ENCODE results near the gene NRXN3. TPM values are rescaled to one million over a fixed set of nuclear protein-coding genes. Genes with fewer than 3 reads are reported as not detected.

Gene NRXN3
- total RNA-seq, 4 donors from 2014 or later = 4.1 to 11.9 (median 5.8) TPM

DNA sequence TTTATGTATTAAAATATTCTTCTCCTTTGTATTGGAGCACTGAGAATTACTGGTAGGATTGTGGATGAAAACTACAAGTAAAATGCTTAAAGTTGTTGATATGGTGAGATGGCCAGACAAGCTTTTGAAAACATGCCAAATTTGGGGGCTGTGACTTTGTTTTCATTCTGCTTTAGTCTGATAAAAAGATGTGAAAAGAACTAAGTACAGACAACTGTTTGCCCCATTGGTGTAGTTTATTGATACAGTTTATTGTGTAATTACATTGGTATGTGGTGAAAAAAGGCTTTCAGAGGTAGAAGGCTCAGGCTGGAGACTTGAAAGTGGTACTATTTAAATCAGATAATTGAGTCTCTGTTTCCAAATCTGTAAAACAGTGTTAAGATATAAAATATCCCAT, 1294.3 kb downstream of the NRXN3 start:
- in situ Hi-C loops (cut with MboI; ENCODE audit: low pct_ligation_motif_present in 1 of 4, low pct_unique_long_range_greater_than_20kb in 1 of 4, low sequenced_read_pairs in 3 of 4) (no loop called here), intact Hi-C loops (cut with DNase I; ENCODE audit: low total_unique reads) (no loop called here)
- Histone ChIP-seq H3K27ac (no peak overlapping the region), H3K4me1 (peaks cover 0 to 9% (median 0%) of the 10 kb centered on the region in 4 donors), H3K27me3 (no peaks in the 10 kb centered on the region), H3K4me3 (no peak overlapping the region), H3K9me3 (no peaks in the 10 kb centered on the region), H3K36me3 (no peaks in the 10 kb centered on the region)
- DNase-seq = no peak
- TF ChIP-seq POLR2A (IDR thresholded peaks at IDR 0.05) (no peak), CTCF (IDR thresholded peaks at IDR 0.05) (no peak), EP300 (IDR thresholded peaks at IDR 0.05; ENCODE audit: low read depth) (no peak), POLR2AphosphoS5 (IDR thresholded peaks at IDR 0.05) (no peak)

- H3K27me3 ChIP-seq = no peaks in the 10 kb centered on the region
- intact Hi-C loops (cut with DNase I; ENCODE audit: low total_unique reads) (no loop called here), in situ Hi-C loops (cut with MboI; ENCODE audit: low pct_ligation_motif_present in 1 of 4, low pct_unique_long_range_greater_than_20kb in 1 of 4, low sequenced_read_pairs in 3 of 4) (no loop called here)
- no peaks in the 10 kb centered on the region for H3K9me3 ChIP-seq
- TF ChIP-seq EP300 (IDR thresholded peaks at IDR 0.05; ENCODE audit: low read depth) (no peak), CTCF (IDR thresholded peaks at IDR 0.05) (no peak), POLR2A (IDR thresholded peaks at IDR 0.05) (no peak), POLR2AphosphoS5 (IDR thresholded peaks at IDR 0.05) (no peak)
- WGBS, 2 donors (ENCODE audit: low coverage in 1 of 2) = 89 to 94% methylated on average over 3 of the region's 3 CpGs
- no peak overlapping the region for H3K27ac ChIP-seq
- no peak overlapping the region for H3K4me3 ChIP-seq
- H3K36me3 ChIP-seq = no peaks in the 10 kb centered on the region
- DNase-seq = no peak
- H3K4me1 ChIP-seq = peaks cover 0 to 9% (median 0%) of the 10 kb centered on the region in 4 donors
Observed at GRCh38 chr14:79465651-79466050, 1295.5 kb downstream of the NRXN3 start.

GRCh38 chr14:79466938-79467527, 1296.9 kb downstream of the NRXN3 start:
- Histone ChIP-seq H3K27ac (no peak overlapping the region), H3K9me3 (no peaks in the 10 kb centered on the region), H3K4me1 (peaks cover 0 to 9% (median 0%) of the 10 kb centered on the region in 4 donors), H3K36me3 (no peaks in the 10 kb centered on the region), H3K4me3 (no peak overlapping the region), H3K27me3 (no peaks in the 10 kb centered on the region)
- DNase-seq = no peak
- intact Hi-C loops (cut with DNase I; ENCODE audit: low total_unique reads) (no loop called here), in situ Hi-C loops (cut with MboI; ENCODE audit: low pct_ligation_motif_present in 1 of 4, low pct_unique_long_range_greater_than_20kb in 1 of 4, low sequenced_read_pairs in 3 of 4) (no loop called here)
- TF ChIP-seq POLR2AphosphoS5 (IDR thresholded peaks at IDR 0.05) (no peak), POLR2A (IDR thresholded peaks at IDR 0.05) (no peak), CTCF (IDR thresholded peaks at IDR 0.05) (no peak), EP300 (IDR thresholded peaks at IDR 0.05; ENCODE audit: low read depth) (no peak)
- WGBS, 2 donors (ENCODE audit: low coverage in 1 of 2) = 91 to 94% methylated on average over 4 to 13 of the region's 13 CpGs

DNA sequence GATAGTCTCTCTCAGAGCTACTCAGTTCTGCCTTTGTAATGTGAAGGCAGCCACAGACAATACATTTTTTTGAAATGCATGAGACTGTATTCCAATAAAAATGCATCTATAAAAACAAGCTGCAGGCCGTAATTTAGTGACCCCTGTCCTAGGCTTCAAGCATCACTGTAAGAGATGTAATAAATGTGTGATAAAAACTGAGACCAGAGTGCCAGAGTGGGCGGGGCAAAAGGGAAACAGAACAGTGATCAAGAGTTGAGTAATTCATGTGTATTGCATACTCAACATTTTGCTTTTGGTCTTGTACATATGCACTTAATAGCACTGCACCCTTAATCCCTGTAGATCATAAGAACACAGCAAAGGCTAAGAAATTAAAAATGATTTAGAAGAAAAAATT, 1297.7 kb downstream of the NRXN3 start:
- Histone ChIP-seq H3K27ac (no peak overlapping the region), H3K36me3 (no peaks in the 10 kb centered on the region), H3K9me3 (no peaks in the 10 kb centered on the region), H3K4me3 (no peak overlapping the region), H3K27me3 (no peaks in the 10 kb centered on the region), H3K4me1 (peaks cover 0 to 9% (median 0%) of the 10 kb centered on the region in 4 donors)
- DNase-seq = peak; percentile 69
- in situ Hi-C loops (cut with MboI; ENCODE audit: low pct_ligation_motif_present in 1 of 4, low pct_unique_long_range_greater_than_20kb in 1 of 4, low sequenced_read_pairs in 3 of 4) = no loop called here
- no peak for TF ChIP-seq EP300 (IDR thresholded peaks at IDR 0.05; ENCODE audit: low read depth)
- TF ChIP-seq POLR2A (IDR thresholded peaks at IDR 0.05) = no peak
- no peak for TF ChIP-seq CTCF (IDR thresholded peaks at IDR 0.05)
- intact Hi-C loops (cut with DNase I; ENCODE audit: low total_unique reads) = no loop called here
- WGBS, 2 donors (ENCODE audit: low coverage in 1 of 2) = 19 to 34% methylated on average over 2 of the region's 2 CpGs
